Measurements from ENCODE around the gene IRGQ.
"Not testable (repeated sequence)": the region's sequence is repeated elsewhere in the genome, so short reads cannot be mapped to it uniquely, and the experiment has no call there.

The IRGQ gene

DNA sequence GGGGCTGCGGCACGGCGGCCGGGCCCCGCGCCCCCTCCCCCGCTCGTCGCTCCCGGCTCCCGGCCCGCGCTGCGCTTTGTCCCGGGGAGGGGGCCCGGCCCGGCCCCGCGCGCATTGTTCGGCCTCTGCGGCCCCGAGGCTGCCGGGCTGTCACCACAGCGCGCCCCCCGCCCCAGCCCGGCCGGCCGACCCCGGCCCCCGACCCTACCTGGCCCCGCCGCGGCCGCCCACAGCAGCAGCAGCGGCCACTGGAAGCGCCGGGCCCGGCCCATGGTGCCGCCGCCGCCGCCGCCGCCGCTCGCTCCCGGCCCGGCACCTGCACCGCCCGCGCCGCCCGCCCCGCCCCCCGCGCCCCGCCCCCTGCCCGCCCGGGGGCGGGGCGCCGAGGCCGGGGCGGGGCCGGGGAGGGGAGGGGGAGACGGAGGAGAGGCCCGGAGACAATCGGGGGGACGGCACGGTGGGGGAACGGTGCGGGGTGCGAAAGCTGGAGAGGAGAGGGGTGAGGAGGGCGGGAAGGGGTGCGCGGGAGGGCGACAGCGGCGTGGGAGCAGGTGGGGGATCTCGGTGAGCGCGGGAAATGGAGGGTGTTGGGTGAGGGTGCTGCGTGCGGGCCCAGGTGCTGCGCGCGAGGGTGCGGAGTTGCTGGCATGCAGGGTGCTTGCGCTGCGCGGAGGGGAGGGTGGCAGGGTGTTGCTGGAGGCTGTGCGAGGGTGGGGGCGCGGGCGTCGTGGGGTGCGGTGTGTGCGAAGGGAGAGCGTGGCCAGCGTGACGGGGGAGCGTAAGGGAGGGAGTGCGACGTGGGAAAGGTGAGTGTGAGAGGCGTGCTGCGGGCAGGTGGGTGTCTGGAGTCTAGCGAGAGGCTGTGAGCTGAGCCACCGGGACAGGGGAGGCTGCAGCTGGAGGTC lies 43.8 kb upstream of the IRGQ start, which contains the start of gene CADM4:
Gene CADM4, minus strand, starts transcription at position 332 of the 905 bp plus-strand sequence. Its CDS starts 60 bp downstream, at position 272.
- TF ChIP-seq, protein P1, sequence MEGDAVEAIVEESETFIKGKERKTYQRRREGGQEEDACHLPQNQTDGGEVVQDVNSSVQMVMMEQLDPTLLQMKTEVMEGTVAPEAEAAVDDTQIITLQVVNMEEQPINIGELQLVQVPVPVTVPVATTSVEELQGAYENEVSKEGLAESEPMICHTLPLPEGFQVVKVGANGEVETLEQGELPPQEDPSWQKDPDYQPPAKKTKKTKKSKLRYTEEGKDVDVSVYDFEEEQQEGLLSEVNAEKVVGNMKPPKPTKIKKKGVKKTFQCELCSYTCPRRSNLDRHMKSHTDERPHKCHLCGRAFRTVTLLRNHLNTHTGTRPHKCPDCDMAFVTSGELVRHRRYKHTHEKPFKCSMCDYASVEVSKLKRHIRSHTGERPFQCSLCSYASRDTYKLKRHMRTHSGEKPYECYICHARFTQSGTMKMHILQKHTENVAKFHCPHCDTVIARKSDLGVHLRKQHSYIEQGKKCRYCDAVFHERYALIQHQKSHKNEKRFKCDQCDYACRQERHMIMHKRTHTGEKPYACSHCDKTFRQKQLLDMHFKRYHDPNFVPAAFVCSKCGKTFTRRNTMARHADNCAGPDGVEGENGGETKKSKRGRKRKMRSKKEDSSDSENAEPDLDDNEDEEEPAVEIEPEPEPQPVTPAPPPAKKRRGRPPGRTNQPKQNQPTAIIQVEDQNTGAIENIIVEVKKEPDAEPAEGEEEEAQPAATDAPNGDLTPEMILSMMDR (IDR thresholded peaks at IDR 0.05; ENCODE audit: low read depth, low read length): no peak
- DNase-seq (ENCODE audit: low read depth in 2 of 2): no peak
- peak within 1 kb of the TSS; percentile 50 to 55 for H3K4me3 ChIP-seq (replicated peaks in 1 of 2; ENCODE audit: low read depth in 2 of 2, low read length in 2 of 2)

DNA sequence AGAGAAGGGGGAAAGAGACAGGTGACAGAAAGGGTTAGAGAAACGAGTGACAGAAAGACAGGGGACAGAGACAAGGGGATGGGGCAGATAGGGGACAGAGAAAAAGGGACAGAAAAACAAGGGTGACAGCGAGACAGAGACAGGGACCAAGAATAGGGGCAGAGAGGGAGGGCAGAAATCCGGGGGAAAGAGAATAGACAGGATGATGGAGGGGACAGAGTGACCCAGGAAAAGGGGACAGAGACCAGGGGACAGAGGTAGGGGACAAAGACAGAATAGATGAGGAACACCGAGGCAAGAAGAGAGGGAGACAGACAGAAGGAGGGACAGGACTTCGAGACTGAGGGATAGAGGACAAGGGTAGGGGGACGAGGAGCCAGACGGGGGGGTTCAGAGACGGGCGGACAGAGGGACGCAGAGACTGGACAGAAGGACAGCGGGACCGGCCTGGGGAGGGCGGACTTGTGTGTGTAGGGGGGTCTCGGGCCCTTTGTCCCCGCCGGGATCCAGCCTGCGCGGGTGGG lies 43.1 kb upstream of the IRGQ start:
- H3K4me3 ChIP-seq (replicated peaks in 1 of 2; ENCODE audit: low read depth in 2 of 2, low read length in 2 of 2): no peak overlapping the region
- DNase-seq (ENCODE audit: low read depth in 2 of 2): no peak
- TF ChIP-seq, protein P1 (IDR thresholded peaks at IDR 0.05; ENCODE audit: low read depth, low read length): no peak

DNA sequence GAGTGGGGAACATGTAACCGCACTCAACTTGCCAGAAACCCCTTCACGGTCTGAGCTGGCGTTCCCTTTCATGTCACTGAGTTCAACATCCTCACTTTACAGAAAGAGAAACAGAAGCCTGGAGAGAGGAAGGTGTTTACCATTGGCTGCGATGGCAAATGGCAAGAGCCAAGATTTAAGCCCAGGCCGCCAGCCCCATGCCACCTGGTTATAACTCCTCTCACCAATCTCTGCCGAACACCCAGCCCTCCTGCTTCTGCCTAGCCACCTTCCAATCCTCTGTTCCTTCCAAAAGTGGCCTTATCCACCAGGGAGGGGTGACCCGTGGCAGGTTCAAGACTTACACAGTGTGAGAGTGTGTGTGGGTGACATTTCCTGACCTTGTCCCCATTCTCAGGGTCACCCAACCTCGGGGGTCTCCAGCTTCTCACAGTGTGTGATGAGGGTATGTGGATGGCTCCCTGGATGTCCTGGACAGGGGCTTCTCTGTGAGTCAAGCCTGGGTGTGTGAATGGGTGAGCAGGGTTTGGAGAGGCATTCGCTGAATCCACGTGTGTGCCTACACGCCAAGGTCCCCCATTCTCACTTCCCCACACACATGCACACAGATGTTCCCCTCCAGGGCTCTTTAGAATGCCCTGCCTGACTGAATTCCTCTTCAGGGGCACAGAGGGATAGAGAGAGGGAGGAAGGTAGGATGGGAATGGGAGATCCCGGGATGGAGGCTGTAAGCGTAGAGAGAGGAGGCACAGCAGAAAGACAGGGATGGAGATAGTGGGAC lies 42.5 kb upstream of the IRGQ start:
- no peak overlapping the region for H3K4me3 ChIP-seq (replicated peaks in 1 of 2; ENCODE audit: low read depth in 2 of 2, low read length in 2 of 2)
- DNase-seq (ENCODE audit: low read depth in 2 of 2): no peak
- TF ChIP-seq, protein P1 (IDR thresholded peaks at IDR 0.05; ENCODE audit: low read depth, low read length): no peak

GRCh38 chr19:43636121-43636683 lies 40.3 kb upstream of the IRGQ start:
- TF ChIP-seq, protein P1 (IDR thresholded peaks at IDR 0.05; ENCODE audit: low read depth, low read length): no peak

GRCh38 chr19:43635561-43635940 lies 39.6 kb upstream of the IRGQ start:
- H3K4me3 ChIP-seq (replicated peaks in 1 of 2; ENCODE audit: low read depth in 2 of 2, low read length in 2 of 2); DNase-seq (ENCODE audit: low read depth in 2 of 2): not testable (repeated sequence)

More at GRCh38 chr19:43636121-43636683, 40.3 kb upstream of the IRGQ start:
- H3K4me3 ChIP-seq (replicated peaks in 1 of 2; ENCODE audit: low read depth in 2 of 2, low read length in 2 of 2): no peak overlapping the region
- DNase-seq (ENCODE audit: low read depth in 2 of 2): no peak

- TF ChIP-seq, protein P1 (IDR thresholded peaks at IDR 0.05; ENCODE audit: low read depth, low read length): no peak
- H3K4me3 ChIP-seq (replicated peaks in 1 of 2; ENCODE audit: low read depth in 2 of 2, low read length in 2 of 2): no peak overlapping the region
- DNase-seq (ENCODE audit: low read depth in 2 of 2): peak; percentile 29 to 61
Observed at GRCh38 chr19:43634872-43635560, 39.1 kb upstream of the IRGQ start.
